Neuronal stem cell (in vitro differentiated cells): ENCODE results near the gene SSU72.
"Not testable (repeated sequence)": the region's sequence is repeated elsewhere in the genome, so short reads cannot be mapped to it uniquely, and the experiment has no call there.

ENCODE experiments used
- DNase-seq: peaks from one replicate; pipeline ENCODE4 v3.0.0-alpha.2; 2013; ENCODE audit warnings: low spot score
- H2AFZ ChIP-seq: one replicate; pipeline ENCODE4 v1.6.1; 2013; ENCODE audit warnings: mild to moderate bottlenecking, low read length, inconsistent platforms
- H2AK5ac ChIP-seq: 2 replicates; pipeline ENCODE4 v1.6.1; 2013; ENCODE audit warnings: low read depth, mild to moderate bottlenecking, inconsistent platforms, low read length, moderate library complexity, mixed read lengths
- H2BK120ac ChIP-seq: 2 replicates; pipeline ENCODE4 v1.6.1; 2013; ENCODE audit warnings: low read depth, mild to moderate bottlenecking, inconsistent platforms, low read length, moderate library complexity, mixed read lengths
- H2BK12ac ChIP-seq: one replicate; pipeline ENCODE4 v1.6.1; 2013; ENCODE audit warnings: low read length, inconsistent platforms
- H2BK15ac ChIP-seq: 2 replicates; pipeline ENCODE4 v1.6.1; 2013; ENCODE audit warnings: mild to moderate bottlenecking, low read length, inconsistent platforms, mixed read lengths
- H2BK5ac ChIP-seq: one replicate; pipeline ENCODE4 v1.6.1; 2013; ENCODE audit warnings: inconsistent platforms, mild to moderate bottlenecking, low read length, moderate library complexity
- H3K14ac ChIP-seq: one replicate; pipeline ENCODE4 v1.6.1; 2013; ENCODE audit warnings: low read length, inconsistent platforms
- H3K18ac ChIP-seq: 2 replicates; pipeline ENCODE4 v1.6.1; 2013; ENCODE audit warnings: low read length, inconsistent platforms
- H3K23ac ChIP-seq: 2 replicates; pipeline ENCODE4 v1.6.1; 2013; ENCODE audit warnings: low read depth, mild to moderate bottlenecking, mixed read lengths, low read length, inconsistent platforms; ENCODE audit not compliant: poor library complexity
- H3K27ac ChIP-seq: replicated peaks from 3 replicates; pipeline ENCODE4 v1.5.1; 2013; ENCODE audit warnings: low read length, inconsistent platforms
- H3K27me3 ChIP-seq, 3 experiments: 2 replicates each; pipeline ENCODE4 v1.6.1; 2013; ENCODE audit warnings: low read length in 3 of 3, mild to moderate bottlenecking in 2 of 3, inconsistent platforms in 1 of 3, low read depth in 1 of 3, mixed read lengths in 1 of 3, moderate library complexity in 1 of 3; ENCODE audit not compliant: control insufficient read depth in 3 of 3, insufficient read depth in 3 of 3
- H3K36me3 ChIP-seq, 2 donors: replicated peaks in 1 of 2; 2 replicates each; pipeline ENCODE4 v1.6.1; 2013; ENCODE audit warnings: low read length in 2 of 2; ENCODE audit not compliant: control insufficient read depth in 2 of 2, insufficient read depth in 2 of 2
- H3K4ac ChIP-seq: 2 replicates; pipeline ENCODE4 v1.6.1; 2013; ENCODE audit warnings: inconsistent platforms, mild to moderate bottlenecking, low read length, moderate library complexity
- H3K4me1 ChIP-seq, 2 donors: 1 replicate in 1 of 2; 2 replicates in 1 of 2; pipeline ENCODE4 v1.6.1; 2013; ENCODE audit warnings: low read length in 2 of 2, low read depth in 1 of 2; ENCODE audit not compliant: control insufficient read depth in 2 of 2, insufficient read depth in 1 of 2
- H3K4me2 ChIP-seq: one replicate; pipeline ENCODE4 v1.6.1; 2013; ENCODE audit warnings: mild to moderate bottlenecking, low read length, inconsistent platforms; ENCODE audit not compliant: insufficient read depth, poor library complexity, severe bottlenecking
- H3K4me3 ChIP-seq, 2 donors: 2 replicates each; pipeline ENCODE4 v1.5.1; 2013; ENCODE audit warnings: low read length in 2 of 2, mild to moderate bottlenecking in 2 of 2, inconsistent platforms in 1 of 2, moderate library complexity in 1 of 2
- H3K79me1 ChIP-seq: one replicate; pipeline ENCODE4 v1.6.1; 2013; ENCODE audit warnings: low read depth, mild to moderate bottlenecking, inconsistent platforms, low read length, moderate library complexity
- H3K9ac ChIP-seq: one replicate; pipeline ENCODE4 v1.6.1; 2013; ENCODE audit warnings: mild to moderate bottlenecking, low read depth, low read length, inconsistent platforms; ENCODE audit not compliant: poor library complexity
- H3K9me3 ChIP-seq, 2 donors: replicated peaks in 1 of 2; 2 replicates each; pipeline versions ENCODE3 to v1.6.1; 2013; ENCODE audit warnings: low read length in 2 of 2, mild to moderate bottlenecking in 2 of 2, inconsistent platforms in 1 of 2, low read depth in 1 of 2, mixed read lengths in 1 of 2, moderate library complexity in 1 of 2; ENCODE audit not compliant: control insufficient read depth in 2 of 2, insufficient read depth in 1 of 2
- H4K8ac ChIP-seq: one replicate; pipeline ENCODE4 v1.6.1; 2013; ENCODE audit warnings: low read depth, mild to moderate bottlenecking, inconsistent platforms, low read length, moderate library complexity
- H4K91ac ChIP-seq: one replicate; pipeline ENCODE4 v1.6.1; 2013; ENCODE audit warnings: low read length, low read depth, mild to moderate bottlenecking, inconsistent platforms; ENCODE audit not compliant: poor library complexity
- WGBS, 2 donors: extraction: QIAGEN DNeasy Blood & Tissue Kit; methylation state at CpG; one replicate each; pipeline ENCODE4 v1.1.7; 2013; ENCODE audit warnings: missing lambda C conversion rate in 2 of 2, mixed read lengths in 1 of 2; ENCODE audit not compliant: insufficient read length in 2 of 2, insufficient replicate concordance in 1 of 2; ENCODE audit errors: extremely low coverage in 2 of 2; 5-methylcytosine and 5-hydroxymethylcytosine counted together

The SSU72 gene

GRCh38 chr1:1557688-1558087 lies 17.0 kb downstream of the SSU72 start:
- not testable (repeated sequence) for H2AFZ ChIP-seq, H3K27me3 ChIP-seq, H4K8ac ChIP-seq, H2BK5ac ChIP-seq, H3K4me2 ChIP-seq, H3K9me3 ChIP-seq, H3K14ac ChIP-seq, H3K27ac ChIP-seq, H3K4me3 ChIP-seq, H2BK120ac ChIP-seq, H3K79me1 ChIP-seq, H2AK5ac ChIP-seq, H3K4ac ChIP-seq, DNase-seq, H2BK15ac ChIP-seq, H3K9ac ChIP-seq, H4K91ac ChIP-seq, H3K18ac ChIP-seq, H2BK12ac ChIP-seq, H3K23ac ChIP-seq
- Histone ChIP-seq H3K36me3 (peaks cover 13 to 35% of the 10 kb centered on the region in 2 donors), H3K4me1 (peaks cover 8 to 15% of the 10 kb centered on the region in 2 donors)
- WGBS, 2 donors: no CpG with 5 or more reads among the region's 7 CpGs

DNA sequence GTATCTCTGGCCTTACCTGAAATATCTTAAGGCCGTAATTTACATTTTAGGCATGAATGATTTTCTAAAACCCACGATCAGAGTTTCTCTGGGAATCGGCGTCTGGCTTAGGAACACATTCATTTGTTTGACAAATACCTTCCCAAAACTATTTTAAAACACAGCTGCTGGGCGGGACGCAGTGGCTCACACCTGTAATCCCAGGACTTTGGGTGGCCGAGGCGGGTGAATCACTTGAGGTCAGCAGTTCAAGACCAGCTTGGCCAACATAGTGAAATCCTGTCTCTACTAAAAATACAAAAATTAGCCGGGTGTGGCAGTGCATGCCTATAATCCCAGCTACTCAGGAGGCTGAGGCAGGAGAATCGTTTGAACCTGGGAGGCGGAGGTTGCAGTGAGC lies 17.7 kb downstream of the SSU72 start:
- H3K23ac ChIP-seq, DNase-seq, H2BK15ac ChIP-seq, H3K18ac ChIP-seq, H3K4me2 ChIP-seq, H3K4ac ChIP-seq, H4K91ac ChIP-seq, H2AFZ ChIP-seq, H4K8ac ChIP-seq, H2AK5ac ChIP-seq, H3K4me3 ChIP-seq, H3K14ac ChIP-seq, H3K27ac ChIP-seq, H3K9ac ChIP-seq, H3K27me3 ChIP-seq, H2BK120ac ChIP-seq, H3K9me3 ChIP-seq, H2BK12ac ChIP-seq: not testable (repeated sequence)
- peaks cover 12% of the 10 kb centered on the region for H3K79me1 ChIP-seq
- H3K36me3 ChIP-seq: peaks cover 6 to 28% of the 10 kb centered on the region in 2 donors
- H3K4me1 ChIP-seq: peaks cover 8 to 15% of the 10 kb centered on the region in 2 donors
- H2BK5ac ChIP-seq: peak overlapping the region; percentile 11
- no CpG with 5 or more reads among the region's 11 CpGs for WGBS, 2 donors

- Histone ChIP-seq H2AFZ (no peak overlapping the region), H4K8ac (no peak overlapping the region), H3K4me2 (no peak overlapping the region), H2BK12ac (no peak overlapping the region), H3K4me1 (peaks cover 8 to 15% of the 10 kb centered on the region in 2 donors), H3K79me1 (peaks cover 13% of the 10 kb centered on the region), H3K9me3 (no peaks in the 10 kb centered on the region), H3K27me3 (no peaks in the 10 kb centered on the region), H3K14ac (no peak overlapping the region), H3K9ac (no peak overlapping the region), H3K4me3 (no peak overlapping the region), H2BK120ac (no peak overlapping the region), H2AK5ac (no peak overlapping the region), H2BK15ac (no peak overlapping the region), H3K23ac (no peak overlapping the region), H3K4ac (no peak overlapping the region), H3K18ac (no peak overlapping the region), H4K91ac (no peak overlapping the region), H3K27ac (no peak overlapping the region), H2BK5ac (peak overlapping the region; percentile 11), H3K36me3 (peaks cover 4 to 24% of the 10 kb centered on the region in 2 donors)
- WGBS, 2 donors: no CpG with 5 or more reads among the region's 6 CpGs
- DNase-seq: no peak
Measured at GRCh38 chr1:1556505-1556904, 18.2 kb downstream of the SSU72 start.

DNA sequence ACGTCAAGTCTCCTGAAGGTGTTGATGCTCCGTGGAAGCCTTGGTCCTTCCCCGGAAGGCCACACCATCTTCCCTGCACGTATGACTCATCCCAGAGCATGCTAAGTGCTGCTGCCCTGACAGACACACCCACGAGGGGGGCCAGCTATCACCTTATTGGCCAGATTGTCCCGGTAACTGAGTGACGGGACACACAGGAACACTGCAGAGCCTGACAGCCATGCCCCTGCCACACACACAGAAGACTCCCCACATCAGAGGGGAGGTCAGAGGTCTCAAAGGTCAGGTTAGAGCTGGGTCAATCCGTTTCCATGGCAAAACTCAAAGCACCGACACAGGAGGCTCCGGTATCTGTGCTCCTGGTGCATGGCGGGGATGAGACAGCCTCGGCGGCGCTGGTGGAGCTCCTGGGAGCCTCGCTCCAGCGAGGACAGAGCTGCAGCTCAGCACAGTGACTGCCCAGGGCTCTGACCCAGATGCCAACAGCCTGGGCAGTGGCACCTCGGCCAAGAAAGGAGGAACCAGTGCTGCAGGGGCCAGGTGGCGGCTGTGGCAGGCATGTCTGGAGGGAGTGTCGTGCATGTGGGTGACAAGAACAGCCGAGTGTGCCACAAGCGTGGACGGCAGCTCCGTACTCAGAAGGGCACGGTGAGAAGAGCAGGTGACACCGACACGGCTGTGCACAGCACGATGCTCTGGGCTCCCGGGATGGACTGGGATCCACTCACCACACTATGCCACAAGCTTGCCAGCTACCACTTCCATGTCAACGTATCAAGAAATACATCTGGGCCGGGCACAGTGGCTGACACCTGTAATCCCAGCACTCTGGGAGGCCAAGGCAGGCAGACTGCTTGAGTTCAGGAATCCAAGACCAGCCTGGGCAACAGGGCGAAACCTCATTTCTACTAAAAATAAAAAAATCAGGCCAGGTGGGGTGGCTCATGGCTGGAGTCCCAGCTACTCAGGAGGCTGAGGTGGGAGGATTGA lies 19.4 kb downstream of the SSU72 start:
- Histone ChIP-seq H3K4ac (peak overlapping the region; percentile 57), H2BK12ac (peak overlapping the region; percentile 41), H2AFZ (no peak overlapping the region), H3K4me3 (no peak overlapping the region), H2BK120ac (no peak overlapping the region), H3K27me3 (no peaks in the 10 kb centered on the region), H3K9ac (peak overlapping the region; percentile 72), H3K14ac (no peak overlapping the region), H3K4me1 (peaks cover 8 to 15% of the 10 kb centered on the region in 2 donors), H2AK5ac (peak overlapping the region; percentile 71), H3K27ac (no peak overlapping the region), H2BK15ac (no peak overlapping the region), H3K18ac (no peak overlapping the region), H3K23ac (peak overlapping the region; percentile 95), H3K36me3 (peaks cover 2 to 11% of the 10 kb centered on the region in 2 donors), H2BK5ac (no peak overlapping the region), H3K9me3 (no peaks in the 10 kb centered on the region), H3K4me2 (no peak overlapping the region), H3K79me1 (peaks cover 16% of the 10 kb centered on the region), H4K91ac (no peak overlapping the region), H4K8ac (peak overlapping the region; percentile 65)
- WGBS, 2 donors: no CpG with 5 or more reads among the region's 31 CpGs
- DNase-seq: peak; percentile 57
